Tracheal epithelial cell (primary cell): Measurements from ENCODE around the gene WTAP. TPM values are rescaled to one million over a fixed set of nuclear protein-coding genes. Genes with fewer than 3 reads are reported as not detected.

Experiments used
- total RNA-seq: library from RNA; depleted of rRNA; stranded (reverse); fragments of >200 nt; gene quantifications from 2 replicates; pipeline ENCODE4 v1.2.1, GENCODE V29; 2014

The WTAP gene
- 87.0 and 94.0 TPM in 2 replicates for total RNA-seq

DNA sequence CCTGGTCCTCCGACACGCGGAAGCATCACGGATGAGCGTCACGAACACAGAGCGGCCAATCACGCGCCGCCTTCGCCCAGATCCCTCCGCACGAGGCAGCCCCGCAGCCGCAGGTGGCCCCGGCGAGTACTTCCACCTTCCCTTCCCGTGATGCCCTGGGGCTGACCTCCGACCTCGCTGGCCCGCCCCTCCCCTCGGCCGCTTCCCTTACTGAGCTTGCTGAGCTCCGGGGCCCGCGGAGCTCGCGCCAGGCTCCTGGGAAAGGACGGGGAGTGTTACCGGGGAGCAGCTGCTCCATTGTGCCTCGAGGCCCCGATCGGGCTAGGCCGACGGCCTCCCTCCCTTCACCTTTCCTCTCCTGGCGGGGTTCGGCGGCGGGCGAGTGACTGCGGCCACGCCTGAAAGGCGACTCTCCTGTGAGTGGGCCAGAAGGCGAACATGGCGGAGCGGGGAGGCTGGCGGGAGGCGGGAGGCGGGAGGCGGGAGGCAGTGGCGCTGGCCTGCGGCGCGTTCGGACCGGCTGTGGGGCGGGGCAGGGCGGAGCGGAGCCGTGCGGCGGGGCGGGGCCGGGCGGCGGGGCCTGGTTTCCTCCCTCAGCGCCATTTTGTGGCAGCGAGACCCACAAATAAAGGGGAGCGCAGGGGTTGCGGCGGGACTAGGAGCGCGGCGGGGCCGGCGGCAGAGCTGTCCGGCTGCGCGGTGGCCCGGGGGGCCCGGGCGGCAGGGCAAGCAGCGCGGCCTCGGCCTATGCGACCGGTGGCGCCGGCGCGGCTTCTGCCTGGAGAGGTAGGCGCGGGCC is at the start of gene WTAP:
WTAP (plus strand) TSS at position 589 of the 799 bp plus-strand sequence. CDS start 8,760 bp downstream, outside the sequence.

DNA sequence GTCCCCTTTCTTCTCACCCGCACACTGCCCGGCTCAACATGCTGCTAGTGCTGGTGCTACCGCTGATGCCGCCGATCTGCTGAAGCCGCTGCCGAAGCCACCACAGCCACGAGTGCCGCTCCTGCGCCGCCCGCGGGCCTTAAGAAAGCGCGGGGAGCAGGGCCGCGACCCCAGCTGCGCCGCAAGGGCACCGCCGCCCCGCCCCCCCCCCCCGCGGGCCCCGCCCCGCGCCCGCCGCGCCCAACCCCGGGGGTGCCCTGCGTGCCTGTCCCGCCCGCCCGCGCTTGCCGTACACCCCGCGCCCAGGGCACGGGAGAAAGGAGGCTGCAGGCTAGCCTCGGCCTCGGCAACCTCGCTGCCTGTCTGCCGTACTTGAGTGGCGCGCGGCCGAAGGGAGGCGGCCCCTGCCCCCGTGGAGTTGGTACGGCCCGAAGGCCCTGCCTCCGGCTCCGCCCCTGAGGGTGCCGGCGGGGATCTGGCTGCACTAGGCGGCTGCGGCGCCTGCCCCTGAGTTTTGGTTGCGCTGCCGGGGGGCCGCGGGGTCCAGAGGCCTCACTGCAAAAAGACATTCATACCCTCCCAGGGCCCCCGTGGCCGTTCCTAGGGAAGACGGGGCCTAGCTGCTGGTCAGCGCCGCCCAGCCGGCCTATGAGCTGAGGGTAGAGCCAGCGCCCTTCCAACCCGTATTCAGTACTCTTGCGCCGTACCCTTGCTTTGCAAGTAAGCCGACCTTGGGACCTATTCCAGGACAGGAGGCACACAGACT is 34.0 kb upstream of the WTAP start, which contains the start of gene SOD2:
SOD2 (minus strand) TSS at position 114 of the 766 bp plus-strand sequence; CDS start at position 40, 74 bp downstream.

DNA sequence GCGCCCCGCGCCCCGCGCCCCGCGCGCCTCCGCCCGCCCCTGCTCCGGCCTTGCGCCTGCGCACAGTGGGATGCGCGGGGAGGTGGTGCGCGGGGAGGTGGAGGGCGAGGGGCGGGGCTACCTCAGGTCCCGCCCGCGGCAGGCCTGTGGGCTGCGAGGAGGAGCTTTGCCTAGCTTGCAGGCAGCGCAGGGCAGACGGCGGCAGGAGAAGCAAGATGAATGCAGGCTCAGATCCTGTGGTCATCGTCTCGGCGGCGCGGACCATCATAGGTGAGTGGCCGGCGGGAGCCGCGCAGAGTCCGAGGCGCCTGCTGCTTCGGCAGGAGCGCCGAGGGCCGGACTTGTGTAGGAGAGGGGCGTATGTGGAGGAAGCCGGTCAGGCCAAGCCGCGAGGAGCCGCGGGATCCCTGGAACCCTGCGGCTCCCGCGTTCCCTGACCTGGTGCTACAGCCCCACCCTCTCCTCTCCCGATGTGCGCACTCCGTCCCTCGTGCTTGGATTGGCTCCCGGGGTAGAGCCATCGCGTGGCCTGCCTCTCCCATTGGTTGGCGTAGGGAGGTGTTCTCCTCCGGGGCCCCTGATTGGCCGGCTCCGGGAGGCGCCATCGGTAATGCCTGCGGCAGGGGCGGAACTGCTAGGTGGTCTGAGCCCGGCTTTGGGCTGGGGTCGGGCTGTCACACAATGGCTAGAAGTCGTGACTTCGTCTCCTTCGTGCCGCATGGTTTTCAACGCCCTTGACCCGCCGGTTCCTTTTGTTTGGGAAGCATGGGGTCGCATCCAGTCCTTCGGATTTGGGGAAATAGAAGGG is 34.8 kb downstream of the WTAP start, which contains the start of gene ACAT2:
ACAT2 (plus strand) TSS at position 173 of the 808 bp plus-strand sequence; CDS start at position 216, 43 bp downstream.

DNA sequence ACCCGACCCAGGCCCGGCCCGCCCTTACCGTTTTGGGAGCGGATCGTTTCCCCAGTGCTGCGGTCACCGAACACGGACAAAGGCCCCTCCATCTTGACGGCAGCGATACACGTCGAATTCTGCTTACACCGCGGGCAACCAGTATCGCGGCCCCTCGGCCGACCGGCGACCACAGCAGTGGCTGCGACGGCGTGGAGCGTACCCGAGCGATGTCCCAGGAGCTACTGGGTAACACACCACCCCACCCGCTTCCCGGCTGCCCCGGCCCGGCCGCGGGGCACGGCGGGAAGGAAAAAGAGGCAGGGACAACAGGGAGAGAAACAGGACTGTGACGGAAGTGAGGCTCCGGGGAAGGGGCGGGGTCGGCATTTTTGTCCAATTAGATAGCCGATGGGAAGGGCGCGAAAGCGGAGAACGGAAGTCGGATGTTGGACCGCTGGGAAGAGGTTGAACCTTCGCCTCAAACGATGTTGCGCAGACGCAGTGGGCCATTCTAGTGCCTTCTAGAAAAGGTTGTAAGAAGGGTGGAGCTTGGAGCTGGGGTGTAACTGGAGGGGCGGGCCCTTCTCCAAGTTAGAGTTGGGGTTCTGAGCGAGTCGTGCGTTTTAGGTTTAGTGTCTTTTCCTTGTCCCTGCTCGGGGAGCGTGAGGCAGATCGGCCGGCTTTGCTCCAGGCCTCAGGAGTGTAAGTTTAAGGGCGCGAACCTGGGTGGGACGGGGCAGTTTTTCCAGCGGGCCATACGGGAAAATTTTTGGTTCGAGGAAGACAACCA is 62.3 kb downstream of the WTAP start, which contains the start of gene TCP1:
TCP1 (minus strand) TSS at position 226 of the 772 bp plus-strand sequence; CDS start at position 92, 134 bp downstream.

DNA sequence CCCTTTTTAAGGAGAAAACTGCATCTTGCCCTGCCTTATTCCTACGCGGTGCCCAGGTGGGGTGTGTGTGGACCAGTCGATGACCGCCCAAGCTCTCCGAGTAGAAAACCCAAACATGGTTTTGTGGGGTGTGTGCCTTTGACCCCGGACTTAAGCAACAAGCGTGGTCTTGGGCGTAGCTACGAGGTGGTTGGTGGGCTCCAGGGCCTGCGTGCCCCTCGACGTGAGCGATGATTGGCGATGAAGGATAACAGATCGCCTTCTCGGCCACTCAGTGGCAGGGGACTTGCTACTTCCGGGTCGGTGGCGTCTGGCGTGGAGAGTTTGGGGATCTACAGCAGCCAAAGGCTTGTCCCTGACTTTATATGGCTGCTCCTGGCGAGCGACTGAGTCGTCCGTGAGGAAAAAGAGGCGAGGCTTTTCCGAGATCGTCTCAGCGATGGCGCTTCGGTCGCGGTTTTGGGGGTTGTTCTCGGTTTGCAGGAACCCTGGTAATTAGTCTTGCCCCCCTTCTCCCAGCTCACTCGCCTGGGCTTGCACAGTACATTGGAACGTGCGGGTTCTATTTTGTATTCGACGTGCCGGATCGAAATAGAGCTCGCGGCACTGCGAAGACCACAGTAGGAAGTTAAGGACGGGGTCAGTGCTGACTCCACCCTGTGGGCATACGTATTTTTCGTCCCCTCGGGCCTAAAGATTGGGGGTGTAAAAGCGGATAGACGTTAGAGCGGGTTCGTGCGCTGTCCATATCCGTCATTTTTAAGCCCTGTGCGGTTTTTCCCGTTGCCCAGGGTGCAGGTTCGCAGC is 63.0 kb downstream of the WTAP start, which contains the start of gene MRPL18:
MRPL18 (plus strand) TSS at position 319 of the 807 bp plus-strand sequence; CDS start at position 440, 121 bp downstream.

DNA sequence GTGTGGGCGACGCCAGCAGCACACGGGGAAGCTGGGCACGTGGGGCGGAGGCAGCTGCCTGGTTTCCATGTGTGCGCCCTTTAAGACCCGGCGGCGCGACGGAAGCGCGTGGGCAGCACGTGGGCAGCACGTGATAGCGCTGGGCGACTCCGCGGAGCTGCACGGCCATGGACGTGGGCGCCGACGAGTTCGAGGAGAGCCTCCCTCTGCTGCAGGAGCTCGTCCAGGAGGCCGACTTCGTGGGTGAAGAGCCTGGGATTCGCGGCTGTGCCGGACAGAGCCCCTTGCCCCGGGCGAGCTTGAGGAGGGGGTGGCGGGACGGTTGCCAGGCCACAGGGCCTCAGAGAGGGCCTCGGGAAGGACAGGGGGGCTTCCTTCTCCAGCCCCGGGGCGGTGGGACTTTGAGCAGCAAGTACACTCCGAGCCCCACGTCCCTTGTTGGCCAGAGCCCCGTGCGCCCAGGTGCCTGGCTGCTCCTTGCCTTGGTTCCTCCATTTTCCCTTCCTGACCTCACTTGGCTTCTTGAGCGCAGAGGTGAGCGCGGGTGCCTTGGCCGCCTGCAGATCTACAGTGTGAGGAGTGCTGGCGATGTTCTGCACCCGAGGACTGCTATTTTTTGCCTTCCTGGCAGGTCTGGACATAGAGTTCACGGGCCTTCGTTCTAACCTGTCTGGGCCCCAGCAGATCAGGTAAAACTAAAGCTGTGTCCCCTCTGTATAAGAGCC is 73.0 kb downstream of the WTAP start, which contains the start of gene PNLDC1:
PNLDC1 (plus strand) TSS at position 136 of the 725 bp plus-strand sequence; CDS start at position 168, 32 bp downstream.

Other genes with a start within 250 kb of the WTAP start
- 59.7 and 767 TPM in 2 replicates for gene SOD2, start 34.3 kb upstream of the WTAP start, total RNA-seq
- gene ACAT2, start 34.5 kb downstream of the WTAP start, total RNA-seq = 29.2 and 87.5 TPM in 2 replicates
- 222 and 276 TPM in 2 replicates for gene TCP1, start 62.1 kb downstream of the WTAP start, total RNA-seq
- 80.1 and 80.2 TPM in 2 replicates for gene MRPL18, start 63.0 kb downstream of the WTAP start, total RNA-seq
- under 0.01 and 0.21 TPM in 2 replicates for gene PNLDC1, start 72.8 kb downstream of the WTAP start, total RNA-seq
- gene MAS1, start 163.5 kb downstream of the WTAP start, total RNA-seq = under 0.01 TPM in 1 of 2 replicates, not detected in the other
- gene IGF2R, start 241.6 kb downstream of the WTAP start, total RNA-seq = 107 and 118 TPM in 2 replicates